Measurements from ENCODE around the gene CAND2.

DNA sequence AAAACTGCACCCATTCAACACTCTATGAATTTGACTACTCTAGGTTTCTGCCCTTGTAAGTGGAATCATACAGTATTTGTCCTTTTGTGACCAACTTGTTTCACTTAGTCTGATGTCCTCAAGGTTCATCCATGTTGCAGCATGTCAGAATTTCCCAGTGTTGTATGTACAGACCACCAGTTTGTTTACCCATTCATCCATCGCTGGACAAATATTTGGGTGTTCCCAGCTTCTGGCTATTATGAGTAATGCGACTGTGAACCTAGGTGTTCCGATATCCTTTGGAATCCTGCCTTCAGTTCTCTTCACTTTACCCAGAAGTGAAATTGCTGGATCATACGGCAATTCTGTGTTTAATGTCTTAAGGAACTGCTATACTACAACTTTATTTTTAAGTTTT is 32.3 kb downstream of the CAND2 start:
- TF ChIP-seq, protein P1, sequence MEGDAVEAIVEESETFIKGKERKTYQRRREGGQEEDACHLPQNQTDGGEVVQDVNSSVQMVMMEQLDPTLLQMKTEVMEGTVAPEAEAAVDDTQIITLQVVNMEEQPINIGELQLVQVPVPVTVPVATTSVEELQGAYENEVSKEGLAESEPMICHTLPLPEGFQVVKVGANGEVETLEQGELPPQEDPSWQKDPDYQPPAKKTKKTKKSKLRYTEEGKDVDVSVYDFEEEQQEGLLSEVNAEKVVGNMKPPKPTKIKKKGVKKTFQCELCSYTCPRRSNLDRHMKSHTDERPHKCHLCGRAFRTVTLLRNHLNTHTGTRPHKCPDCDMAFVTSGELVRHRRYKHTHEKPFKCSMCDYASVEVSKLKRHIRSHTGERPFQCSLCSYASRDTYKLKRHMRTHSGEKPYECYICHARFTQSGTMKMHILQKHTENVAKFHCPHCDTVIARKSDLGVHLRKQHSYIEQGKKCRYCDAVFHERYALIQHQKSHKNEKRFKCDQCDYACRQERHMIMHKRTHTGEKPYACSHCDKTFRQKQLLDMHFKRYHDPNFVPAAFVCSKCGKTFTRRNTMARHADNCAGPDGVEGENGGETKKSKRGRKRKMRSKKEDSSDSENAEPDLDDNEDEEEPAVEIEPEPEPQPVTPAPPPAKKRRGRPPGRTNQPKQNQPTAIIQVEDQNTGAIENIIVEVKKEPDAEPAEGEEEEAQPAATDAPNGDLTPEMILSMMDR (IDR thresholded peaks at IDR 0.05; ENCODE audit: low read length): no peak
- no peak for TF ChIP-seq EZH2 (IDR thresholded peaks at IDR 0.05; ENCODE audit: borderline replicate concordance, low read length)

All from OCI-LY1 (cell line).